Occipital lobe (tissue), 2 donors: ENCODE data around the gene CBFA2T2. TPM values are rescaled to one million over a fixed set of nuclear protein-coding genes. Genes with fewer than 3 reads are reported as not detected.
A peak's percentile ranks its signal among the peaks of the same experiment; 100 is the strongest.
"Not testable (repeated sequence)": the region's sequence is repeated elsewhere in the genome, so short reads cannot be mapped to it uniquely, and the experiment has no call there.

Source experiments
- DNase-seq: peaks from one replicate; lab custom pipeline; 2025; lab: John Stamatoyannopoulos, UW
- total RNA-seq: library from RNA; depleted of rRNA; stranded (reverse); fragments of >200 nt; gene quantifications from one replicate; pipeline ENCODE4 v1.2.3, GENCODE V29; 2014

The CBFA2T2 gene
- total RNA-seq, 1 donor from 2014 or later, result 24.3 TPM

DNA sequence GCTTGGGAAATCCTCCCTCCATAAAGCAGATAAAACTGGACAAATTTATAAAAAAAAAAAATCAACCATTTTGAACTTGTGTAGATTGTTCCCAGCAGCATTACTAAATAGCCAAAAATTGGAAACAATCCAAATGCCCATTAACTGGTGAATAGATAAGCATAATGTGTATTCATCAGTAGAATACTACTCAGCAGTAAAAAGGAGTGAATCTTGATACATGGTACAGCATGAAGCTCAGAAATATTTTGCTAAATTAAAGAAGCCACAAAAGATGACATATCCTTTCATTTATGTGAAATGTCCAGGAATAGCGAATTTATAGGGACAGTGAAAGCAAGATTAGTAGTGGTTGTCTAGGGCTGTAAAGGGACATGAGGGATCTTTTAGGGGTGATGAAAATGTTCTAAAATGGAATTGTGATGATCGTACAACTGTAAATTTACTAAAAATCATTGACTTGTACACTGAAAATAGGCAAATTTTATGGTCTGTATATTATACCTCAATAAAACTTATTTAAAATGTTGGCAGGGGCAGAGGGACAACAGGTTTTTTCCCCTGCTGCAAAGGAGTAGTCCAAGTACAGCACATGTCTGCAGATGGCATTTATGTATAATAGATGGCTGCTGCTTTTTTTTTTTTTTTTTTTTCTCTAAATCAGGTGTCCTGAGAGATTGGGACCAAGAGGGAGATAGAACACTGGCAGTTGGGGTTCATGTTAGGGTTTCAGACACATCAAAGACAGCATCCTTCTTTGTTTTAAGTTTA lies 59.5 kb downstream of the CBFA2T2 start:
- DNase-seq, result no peak

GRCh38 chr20:33551778-33552177 lies 61.9 kb downstream of the CBFA2T2 start:
- no peak for DNase-seq

- DNase-seq, result no peak
Measured at GRCh38 chr20:33552519-33552918, 62.6 kb downstream of the CBFA2T2 start.

DNA sequence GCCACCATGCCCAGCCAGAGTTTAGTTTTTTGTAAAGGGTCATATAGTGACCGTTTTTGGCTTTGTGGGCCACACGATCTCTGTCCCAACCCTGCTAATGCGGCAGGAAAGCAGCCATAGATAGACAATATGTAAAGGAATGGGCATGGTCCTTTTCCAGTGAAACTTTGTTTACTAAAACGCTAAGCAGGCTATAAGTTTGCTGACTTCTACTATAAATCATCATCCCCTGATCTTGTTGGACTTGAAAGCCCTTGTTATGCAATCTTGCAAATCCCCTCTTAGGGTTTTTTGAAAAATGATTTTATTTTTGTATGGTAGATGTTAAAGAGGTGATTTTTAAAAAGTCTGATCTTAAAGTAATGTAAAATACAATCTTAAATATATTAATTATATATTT lies 63.6 kb downstream of the CBFA2T2 start:
- no peak for DNase-seq

DNA sequence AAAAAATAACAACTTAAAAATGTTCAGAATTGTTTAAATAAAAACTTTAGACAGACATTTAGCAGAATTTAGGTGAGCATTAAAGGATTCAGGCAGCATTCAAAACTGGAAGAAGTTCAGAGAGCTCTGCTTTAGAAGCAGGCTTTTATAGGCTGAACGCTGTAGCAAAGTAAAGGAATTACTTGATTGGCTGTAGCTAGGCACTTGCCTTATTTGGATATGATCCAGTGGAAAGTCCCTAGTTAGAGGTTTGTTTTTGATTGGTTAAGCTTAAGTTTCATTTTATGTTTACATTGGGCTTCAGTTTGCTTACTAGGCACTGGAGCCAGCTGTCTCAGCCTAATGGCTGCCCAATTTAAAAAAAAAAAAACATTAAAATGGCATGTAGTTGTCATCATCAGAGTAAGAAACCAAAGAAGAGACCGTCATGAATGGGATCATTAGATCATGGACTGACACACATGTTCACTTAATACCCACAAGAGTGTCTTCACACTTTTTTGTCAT lies 65.1 kb downstream of the CBFA2T2 start:
- DNase-seq, result no peak

GRCh38 chr20:33555755-33556154 lies 65.9 kb downstream of the CBFA2T2 start:
- DNase-seq, result no peak

DNA sequence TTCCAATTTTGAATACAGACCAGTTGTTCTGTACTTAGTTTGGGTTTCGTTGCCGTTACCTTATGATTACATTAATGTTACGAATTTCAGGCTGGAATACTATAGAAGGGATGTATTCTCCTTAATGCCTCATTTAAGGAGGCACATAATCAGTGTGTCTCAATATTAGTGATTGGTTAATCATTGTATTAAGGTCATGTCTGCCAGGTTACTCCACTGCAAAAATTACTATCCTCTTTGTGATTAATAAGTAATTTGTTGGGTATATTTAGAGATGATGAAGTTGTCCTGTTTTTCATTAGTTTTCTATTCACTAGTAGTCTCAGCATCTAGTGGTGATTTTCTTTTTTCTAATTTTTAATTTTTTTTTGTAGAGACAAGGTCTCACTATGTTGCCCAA lies 66.3 kb downstream of the CBFA2T2 start:
- DNase-seq, result no peak

GRCh38 chr20:33558348-33559144 lies 68.7 kb downstream of the CBFA2T2 start:
- no peak for DNase-seq

GRCh38 chr20:33559212-33559611 lies 69.3 kb downstream of the CBFA2T2 start:
- no peak for DNase-seq

GRCh38 chr20:33560026-33560425 lies 70.1 kb downstream of the CBFA2T2 start:
- no peak for DNase-seq

- DNase-seq, result not testable (repeated sequence)
Measured at GRCh38 chr20:33561053-33561452, 71.2 kb downstream of the CBFA2T2 start.

DNA sequence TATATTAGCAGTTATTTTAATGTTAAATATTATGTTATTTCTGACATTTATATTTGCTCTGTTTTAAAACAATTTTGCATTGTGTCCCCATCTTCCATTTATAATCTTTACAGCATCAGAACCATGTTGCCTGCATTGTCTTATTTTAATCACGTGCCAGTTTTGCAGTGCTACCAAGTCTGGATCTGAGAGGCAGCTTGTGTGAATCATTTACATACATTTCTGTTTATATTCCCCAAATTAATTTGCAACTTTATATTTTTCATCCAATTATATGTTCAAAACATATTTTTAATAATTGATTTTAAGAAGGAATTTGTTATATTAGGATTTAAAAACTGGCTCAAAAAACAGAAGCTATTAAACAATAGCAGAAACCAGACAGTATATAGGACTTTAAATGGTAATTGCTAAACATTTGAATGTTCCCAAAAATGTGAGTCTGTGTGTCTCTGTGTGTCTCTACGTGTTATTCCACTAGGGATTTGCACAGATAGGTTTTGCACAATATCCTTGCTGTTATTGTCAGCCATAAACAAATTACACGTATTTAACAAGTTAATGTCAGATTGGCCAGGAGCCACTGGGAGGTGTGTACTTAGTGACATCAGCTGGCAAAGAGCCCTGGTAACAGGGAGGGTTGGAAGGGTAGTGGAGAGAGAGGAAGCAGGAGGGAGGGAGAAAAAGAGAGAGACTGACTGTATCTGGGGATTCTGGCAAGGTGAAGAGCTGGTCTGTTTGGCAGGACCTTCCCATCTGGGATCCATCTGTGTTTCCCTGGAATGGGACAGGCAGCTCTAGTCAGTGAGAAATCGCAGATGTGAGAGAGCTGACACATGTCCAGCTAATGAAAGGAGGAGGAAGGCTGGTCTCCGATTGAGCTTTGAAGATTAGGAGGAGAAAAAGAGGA lies 72.1 kb downstream of the CBFA2T2 start:
- DNase-seq, result peak; percentile 18

- no peak for DNase-seq
Measured at GRCh38 chr20:33563788-33564187, 73.9 kb downstream of the CBFA2T2 start.

- no peak for DNase-seq
Measured at GRCh38 chr20:33566781-33567603, 77.1 kb downstream of the CBFA2T2 start.

DNA sequence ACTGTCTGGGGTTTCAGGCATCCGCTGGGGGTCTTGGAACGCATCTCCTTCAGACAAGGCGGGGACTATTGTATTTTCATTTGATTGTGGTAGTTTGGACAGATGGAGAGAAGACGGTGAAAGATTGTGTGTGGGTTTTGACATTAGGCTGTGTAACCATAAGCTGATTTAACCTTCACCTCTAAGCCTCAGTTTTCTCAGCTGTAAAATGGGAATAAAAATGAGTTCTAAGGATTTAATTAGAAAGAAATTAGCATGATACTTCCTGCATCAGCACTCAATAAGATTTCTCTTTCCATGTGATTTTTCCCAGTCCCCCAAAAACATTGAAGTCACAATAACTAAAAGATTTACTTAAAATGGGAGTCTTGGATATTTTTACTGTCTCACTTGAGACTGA lies 78.1 kb downstream of the CBFA2T2 start:
- no peak for DNase-seq

DNA sequence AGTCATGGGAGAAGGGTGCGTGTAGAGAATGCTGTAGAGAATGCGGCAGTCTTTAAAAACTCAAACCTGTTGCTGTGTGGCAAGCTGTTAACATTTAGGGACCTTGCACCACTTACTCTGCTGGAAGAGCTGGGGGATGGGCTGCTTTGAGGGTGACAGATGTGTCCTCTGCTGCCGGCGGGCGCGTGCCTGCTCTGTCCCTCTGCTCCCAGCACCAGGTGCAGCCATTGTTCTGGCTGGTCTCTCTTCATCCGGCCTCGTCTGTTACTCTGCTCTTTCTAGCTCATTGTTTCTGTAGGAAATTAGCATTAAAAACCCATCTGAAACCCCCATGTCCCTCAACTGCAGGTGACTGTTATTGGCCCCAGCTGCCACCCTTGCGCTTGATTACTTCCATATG lies 78.5 kb downstream of the CBFA2T2 start:
- peak; percentile 37 for DNase-seq

DNA sequence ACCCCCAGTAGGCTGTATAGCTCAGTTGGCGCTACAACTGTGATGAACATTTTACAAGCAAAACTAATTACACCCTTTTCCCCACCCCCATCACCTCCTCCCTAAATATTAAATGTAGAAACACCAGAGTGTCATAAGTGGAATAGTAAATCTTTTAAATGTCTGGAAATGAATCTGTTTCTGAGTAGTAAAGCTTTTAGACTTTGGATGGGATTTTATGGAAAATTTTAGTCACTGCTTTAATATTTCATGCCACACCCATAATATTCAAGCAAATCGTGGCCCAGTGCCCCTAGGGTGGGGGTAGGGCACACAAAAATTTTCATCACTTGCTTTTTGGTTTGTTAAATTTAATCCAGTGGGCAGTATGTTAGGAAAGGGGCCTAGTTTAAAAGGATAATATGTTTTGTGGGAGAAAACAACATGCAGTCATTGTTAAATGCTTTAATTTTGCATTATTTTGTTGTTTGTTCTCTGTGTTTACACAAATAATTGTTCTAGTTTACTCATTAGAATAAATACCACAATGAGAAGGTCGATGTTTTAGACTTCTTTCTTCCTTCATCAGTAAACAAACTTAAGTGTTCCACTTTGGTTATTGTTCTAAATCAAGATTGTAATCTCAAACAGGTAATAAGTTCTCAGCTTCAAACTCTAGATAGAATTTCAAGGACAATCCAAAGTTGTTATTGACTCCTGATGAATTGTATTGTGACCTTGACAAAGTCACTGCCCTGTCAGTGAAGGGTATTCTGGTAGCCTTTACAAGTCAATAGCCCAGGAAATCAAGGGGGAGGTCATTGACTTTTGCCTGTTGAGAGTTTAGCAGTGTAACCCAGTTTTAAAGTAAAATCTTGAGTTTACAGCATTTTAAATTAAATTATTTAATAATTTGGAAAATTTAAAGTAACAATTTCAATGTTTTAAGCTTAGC lies 79.2 kb downstream of the CBFA2T2 start:
- no peak for DNase-seq

DNA sequence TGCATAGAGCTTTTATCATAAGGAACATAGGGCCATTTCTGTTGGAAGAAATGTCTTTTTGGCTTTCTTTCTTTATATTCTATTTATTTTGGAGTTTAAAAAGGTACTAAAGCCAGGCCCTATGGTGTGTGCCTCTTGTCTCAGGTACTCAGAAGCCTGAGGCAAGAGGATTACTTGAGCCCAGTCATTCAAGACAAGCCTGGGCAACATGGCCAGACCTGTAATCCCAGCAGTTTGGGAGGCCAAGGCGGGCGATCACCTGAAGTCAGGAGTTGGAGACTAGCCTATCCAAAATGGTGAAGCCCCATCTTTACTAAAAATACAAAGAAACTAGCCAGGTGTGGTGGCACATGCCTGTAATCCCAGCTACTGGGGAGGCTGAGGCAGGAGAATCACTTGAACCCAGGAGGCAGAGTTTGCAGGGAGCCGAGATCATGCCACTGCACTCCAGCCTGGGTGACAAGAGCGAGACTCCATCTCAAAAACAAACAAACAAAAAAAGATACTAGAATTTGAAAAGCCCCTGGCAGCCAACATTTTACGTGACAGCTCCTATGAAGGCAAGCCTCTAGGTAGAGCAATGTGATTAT lies 80.0 kb downstream of the CBFA2T2 start:
- no peak for DNase-seq

DNA sequence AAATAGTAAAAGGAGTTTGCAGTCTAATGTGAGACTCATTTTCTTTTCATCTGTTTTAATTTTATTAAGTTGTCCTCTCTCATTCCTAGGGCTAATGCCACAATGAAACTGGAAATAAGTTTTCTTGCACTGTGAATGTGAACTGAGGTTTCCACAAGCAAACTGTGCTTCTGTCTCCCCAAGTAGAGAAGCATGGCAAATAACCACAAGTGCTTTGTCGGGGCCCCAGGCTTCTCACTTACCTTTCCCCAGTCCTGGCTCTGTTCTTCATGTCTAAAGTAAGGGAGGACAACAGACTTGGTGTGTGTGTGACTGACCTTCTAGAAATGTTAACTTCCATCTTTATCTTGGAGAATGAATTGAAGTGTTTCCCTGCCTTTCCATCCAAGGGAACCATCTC lies 80.8 kb downstream of the CBFA2T2 start:
- no peak for DNase-seq
